ENCODE results near the gene FAM117B.
A peak's percentile ranks its signal among the peaks of the same experiment; 100 is the strongest.

DNA sequence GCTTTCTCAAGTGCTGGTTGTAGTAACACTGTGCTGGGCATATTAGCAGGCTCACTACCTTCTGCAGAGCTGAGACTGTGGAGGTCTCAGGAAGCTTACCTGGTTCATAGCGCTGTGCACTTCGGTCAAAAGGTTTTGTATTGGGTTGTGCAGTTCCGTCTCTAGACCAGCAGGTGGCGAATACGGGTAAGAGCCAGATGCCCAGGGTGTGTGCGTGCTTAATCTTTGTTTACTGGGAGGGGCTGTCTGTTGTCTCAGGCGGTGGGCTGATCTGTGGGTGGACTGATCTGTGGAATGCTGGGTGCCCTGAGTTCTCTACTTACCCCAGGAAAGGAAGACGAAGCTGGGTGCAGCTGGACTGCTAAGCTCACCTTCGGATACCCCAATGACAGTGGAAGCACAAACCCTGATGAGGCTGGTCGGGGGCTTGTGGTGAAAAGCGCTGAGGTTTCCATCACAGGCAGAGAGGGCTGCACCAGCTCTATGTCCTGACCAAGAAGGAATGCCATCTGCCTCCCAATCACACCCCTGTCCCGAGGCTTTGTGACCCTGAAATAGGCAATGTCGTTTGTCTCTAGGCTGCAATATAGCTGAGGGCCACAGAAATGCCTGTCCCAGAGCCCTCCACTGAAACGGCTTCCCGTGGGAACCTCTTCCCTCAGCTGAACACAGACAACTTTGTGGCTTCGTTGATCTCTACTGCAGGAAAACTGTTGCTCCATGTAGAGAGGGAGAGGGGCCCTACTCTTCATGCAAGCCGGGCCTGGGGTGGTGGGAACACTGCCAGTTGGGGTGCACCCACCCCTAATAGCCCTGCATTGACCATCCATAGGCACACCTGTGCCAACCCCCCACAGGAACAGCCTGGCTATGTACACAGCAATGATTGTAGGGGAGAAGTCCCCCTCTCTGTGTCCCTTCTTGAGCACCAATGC, 45.9 kb upstream of the FAM117B start:
- TF ChIP-seq, protein P1, sequence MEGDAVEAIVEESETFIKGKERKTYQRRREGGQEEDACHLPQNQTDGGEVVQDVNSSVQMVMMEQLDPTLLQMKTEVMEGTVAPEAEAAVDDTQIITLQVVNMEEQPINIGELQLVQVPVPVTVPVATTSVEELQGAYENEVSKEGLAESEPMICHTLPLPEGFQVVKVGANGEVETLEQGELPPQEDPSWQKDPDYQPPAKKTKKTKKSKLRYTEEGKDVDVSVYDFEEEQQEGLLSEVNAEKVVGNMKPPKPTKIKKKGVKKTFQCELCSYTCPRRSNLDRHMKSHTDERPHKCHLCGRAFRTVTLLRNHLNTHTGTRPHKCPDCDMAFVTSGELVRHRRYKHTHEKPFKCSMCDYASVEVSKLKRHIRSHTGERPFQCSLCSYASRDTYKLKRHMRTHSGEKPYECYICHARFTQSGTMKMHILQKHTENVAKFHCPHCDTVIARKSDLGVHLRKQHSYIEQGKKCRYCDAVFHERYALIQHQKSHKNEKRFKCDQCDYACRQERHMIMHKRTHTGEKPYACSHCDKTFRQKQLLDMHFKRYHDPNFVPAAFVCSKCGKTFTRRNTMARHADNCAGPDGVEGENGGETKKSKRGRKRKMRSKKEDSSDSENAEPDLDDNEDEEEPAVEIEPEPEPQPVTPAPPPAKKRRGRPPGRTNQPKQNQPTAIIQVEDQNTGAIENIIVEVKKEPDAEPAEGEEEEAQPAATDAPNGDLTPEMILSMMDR (optimal IDR thresholded peaks at IDR 0.05 in 1 of 3, IDR thresholded peaks at IDR 0.05 in 1 of 3, conservative IDR thresholded peaks at IDR 0.05 in 1 of 3; ENCODE audit: extremely low read depth in 1 of 3, insufficient read depth in 2 of 3, low read length in 3 of 3) = peak; percentile 92 to 94 (median 94)
- no peak for TF ChIP-seq EZH2 (IDR thresholded peaks at IDR 0.05; ENCODE audit: low read length)
